HCT116 (cell line): ENCODE measurements around the gene CATSPERD. TPM values are rescaled to one million over a fixed set of nuclear protein-coding genes. Genes with fewer than 3 reads are reported as not detected.

ENCODE experiments used
- ATAC-seq: fragments of 200-7000 bp; cut with Tn5 transposase; 2 replicates; pipeline ENCODE4 v1.9.1; 2020; ENCODE audit warnings: mild to moderate bottlenecking, moderate library complexity
- BruUV-seq: library from RNA; stranded (reverse); fragments of 400-500 nt; replicated peaks from 2 replicates; lab custom pipeline; 2021; lab: Mats Ljungman, UMichigan
- CTCF ChIA-PET: fragments of 300-600 bp; sonication (Branson Sonifier 250); formaldehyde crosslinking; loops from one replicate; lab custom pipeline; 2021; ENCODE audit warnings: antibody characterized with exemption; lab: Charles Lee
- POLR2A ChIA-PET: fragments of 300-600, 350-600 bp; sonication (Branson Sonifier 250); formaldehyde crosslinking; loops from one replicate; lab custom pipeline; 2021; ENCODE audit warnings: antibody characterized with exemption; lab: Charles Lee
- RAD21 ChIA-PET, 2 experiments: fragments of 300-600 bp; sonication (Branson Sonifier 250); formaldehyde crosslinking; loops; one replicate each; lab custom pipeline; 2023; ENCODE audit warnings: low total read pairs in 2 of 2; ENCODE audit not compliant: uncharacterized antibody in 2 of 2, unreplicated experiment in 2 of 2, low non-redundant PET in 1 of 2; lab: Charles Lee
- DNase-seq: peaks from one replicate; pipeline ENCODE4 v3.0.0-alpha.2; 2010; ENCODE audit warnings: low read depth, low spot score
- H2AFZ ChIP-seq: fragments of 200-600 bp; shearing (Covaris generic), sonication (generic); 2 replicates; pipeline ENCODE4 v1.6.1; 2017; ENCODE audit warnings: low read depth, mixed run types, mixed read lengths, antibody characterized with exemption, low read length; ENCODE audit not compliant: poor library complexity, severe bottlenecking
- H3K27ac ChIP-seq: 2 replicates; pipeline ENCODE4 v1.5.1; 2012; ENCODE audit warnings: low read depth, low read length
- H3K27me3 ChIP-seq: fragments of 200-600 bp; sonication (generic); 2 replicates; pipeline ENCODE4 v1.6.1; 2016; ENCODE audit warnings: mixed run types, low read length, mixed read lengths; ENCODE audit not compliant: insufficient read depth
- H3K36me3 ChIP-seq, 2 experiments: fragments of 200-500 bp in 1 of 2; fragments of 200-600 bp in 1 of 2; sonication (Bioruptor generic) in 1 of 2; sonication (generic) in 1 of 2; 2 replicates each; pipeline versions ENCODE4 v1.5.1 to v1.6.1; 2014 to 2016; ENCODE audit warnings: low read length in 2 of 2, inconsistent platforms in 1 of 2, mixed read lengths in 1 of 2, mixed run types in 1 of 2; ENCODE audit not compliant: insufficient read depth in 2 of 2, control insufficient read depth in 1 of 2
- H3K4me1 ChIP-seq, 2 experiments: fragments of 200-600 bp in 1 of 2; sonication (generic) in 1 of 2; 2 replicates each; pipeline versions ENCODE4 v1.5.1 to v1.6.1; 2012 to 2017; ENCODE audit warnings: low read length in 2 of 2, inconsistent platforms in 1 of 2, mild to moderate bottlenecking in 1 of 2, mixed read lengths in 1 of 2, mixed run types in 1 of 2, moderate library complexity in 1 of 2; ENCODE audit not compliant: insufficient read depth in 2 of 2, control insufficient read depth in 1 of 2
- H3K4me2 ChIP-seq: fragments of 200-600 bp; sonication (generic); 2 replicates; pipeline ENCODE4 v1.6.1; 2017; ENCODE audit warnings: mixed run types, low read length, mixed read lengths
- H3K4me3 ChIP-seq, 2 experiments: fragments of 200-600 bp in 1 of 2; sonication (generic) in 1 of 2; replicated peaks in 1 of 2; 2 replicates each; pipeline ENCODE4 v1.5.1; 2011 to 2016; ENCODE audit warnings: low read length in 2 of 2, control low read depth in 1 of 2, low read depth in 1 of 2, mild to moderate bottlenecking in 1 of 2, mixed read lengths in 1 of 2, mixed run types in 1 of 2
- H3K79me2 ChIP-seq: fragments of 200-600 bp; sonication (generic); 2 replicates; pipeline ENCODE4 v1.6.1; 2017; ENCODE audit warnings: mild to moderate bottlenecking, mixed run types, low read length, moderate library complexity, mixed read lengths; ENCODE audit not compliant: insufficient read depth
- H3K9ac ChIP-seq: fragments of 200-600 bp; sonication (generic); 2 replicates; pipeline ENCODE4 v1.6.1; 2016; ENCODE audit warnings: low read length, mixed read lengths
- H3K9me2 ChIP-seq: fragments of 200-600 bp; sonication (generic), shearing (Covaris generic); 2 replicates; pipeline ENCODE4 v1.6.1; 2017; ENCODE audit warnings: mixed run types, mild to moderate bottlenecking, moderate library complexity; ENCODE audit not compliant: insufficient read depth
- H3K9me3 ChIP-seq, 2 experiments: fragments of 200-500 bp in 1 of 2; fragments of 200-600 bp in 1 of 2; sonication (Bioruptor generic) in 1 of 2; sonication (generic) in 1 of 2; 2 replicates each; pipeline ENCODE4 v1.6.1; 2014 to 2017; ENCODE audit warnings: low read length in 2 of 2, mixed read lengths in 2 of 2, inconsistent platforms in 1 of 2, low read depth in 1 of 2, mild to moderate bottlenecking in 1 of 2, mixed run types in 1 of 2, moderate library complexity in 1 of 2; ENCODE audit not compliant: control insufficient read depth in 1 of 2, insufficient read depth in 1 of 2
- H4K20me1 ChIP-seq: fragments of 200-600 bp; sonication (generic), shearing (Covaris generic); 2 replicates; pipeline ENCODE4 v1.6.1; 2017; ENCODE audit warnings: mixed run types, mild to moderate bottlenecking, moderate library complexity; ENCODE audit not compliant: insufficient read depth
- CEBPB ChIP-seq: IDR thresholded peaks from 2 replicates; pipeline ENCODE4 v1.6.1; 2012; ENCODE audit warnings: low read depth
- EZH2 ChIP-seq: fragments of 200-600 bp; sonication (generic); IDR thresholded peaks from 2 replicates; pipeline ENCODE4 v1.6.1; 2017; ENCODE audit warnings: antibody characterized with exemption, mixed run types
- JUND ChIP-seq: IDR thresholded peaks from 2 replicates; pipeline ENCODE4 v1.6.1; 2012
- POLR2A ChIP-seq: IDR thresholded peaks from 2 replicates; pipeline ENCODE4 v1.7.0; 2011; ENCODE audit warnings: borderline replicate concordance; ENCODE audit not compliant: insufficient read depth, insufficient read length; ENCODE audit errors: extremely low read depth
- POLR2AphosphoS5 ChIP-seq: IDR thresholded peaks from 2 replicates; pipeline ENCODE4 v1.6.1; 2011; ENCODE audit warnings: mild to moderate bottlenecking, low read depth, low read length, moderate library complexity
- ZFX ChIP-seq: fragments of 450-650 bp; IDR thresholded peaks from 2 replicates; pipeline ENCODE4 v1.6.1; 2017
- intact Hi-C: fragments of 100-400 bp; cut with micrococcal nuclease; formaldehyde crosslinking; loops from 2 replicates; pipeline ENCODE4 v1.10.0; 2022
- total RNA-seq: library from RNA; stranded (reverse); gene quantifications from one replicate; pipeline ENCODE4 v1.2.1, GENCODE V29; 2021; ENCODE audit not compliant: unreplicated experiment
- TF ChIP-seq, protein P1 (sequence below): IDR thresholded peaks from 2 replicates; pipeline ENCODE4 v1.6.1; 2012; ENCODE audit warnings: low read depth
- TF ChIP-seq, protein P2 (sequence below), 3 experiments: fragments of 200-600 bp in 1 of 3; sonication (generic) in 1 of 3; IDR thresholded peaks in 2 of 3; conservative IDR thresholded peaks in 1 of 3; 2 replicates each; pipeline ENCODE4 v1.5.1; 2012 to 2017; ENCODE audit warnings: low read depth in 2 of 3, low read length in 2 of 3, antibody characterized with exemption in 1 of 3, borderline replicate concordance in 1 of 3, control low read depth in 1 of 3, mild to moderate bottlenecking in 1 of 3, mixed read lengths in 1 of 3, mixed run types in 1 of 3, moderate library complexity in 1 of 3; ENCODE audit not compliant: insufficient read depth in 1 of 3

Gene CATSPERD
- total RNA-seq, 1 experiment from 2014 or later, result not detected

DNA sequence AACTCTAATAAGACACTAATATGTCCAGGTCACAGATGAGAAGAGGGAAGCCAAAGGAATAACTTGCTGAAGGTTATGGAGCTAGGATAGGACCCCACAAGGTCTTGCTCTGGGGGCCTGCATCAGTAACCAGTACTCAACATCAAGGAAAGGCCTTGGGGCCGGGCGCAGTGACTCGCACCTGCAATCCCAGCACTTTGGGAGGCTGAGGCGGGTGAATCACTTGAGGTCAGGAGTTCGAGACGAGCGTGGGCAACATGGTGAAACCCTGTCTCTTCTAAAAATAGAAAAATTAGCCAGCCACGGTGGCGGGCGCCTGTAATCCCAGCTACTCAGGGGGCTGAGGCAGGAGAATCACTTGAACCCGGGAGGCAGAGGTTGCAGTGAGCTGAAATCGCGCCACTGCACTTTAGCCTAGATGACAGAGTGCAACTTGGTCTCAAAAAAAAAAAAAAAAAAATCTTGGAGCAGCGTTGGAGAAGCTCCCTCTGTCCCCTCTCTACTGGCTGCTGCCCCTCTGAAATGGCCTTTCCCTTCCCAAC is 2.3 kb upstream of the CATSPERD start:
- ChIA-PET POLR2A (interaction anchor here (0.8 to 3.1 kb wide), 4 partner anchors 27 to 110 kb away, joined by 3 to 31 read pairs (median 5); partner anchors contain the start of gene RPL36), RAD21 (no interaction called here), CTCF (interaction anchor here (1.5 kb wide), 2 partner anchors 28 to 31 kb away, joined by 6 to 7 read pairs; no protein-coding TSS in a partner anchor)
- H3K9me3 ChIP-seq, result no peaks in the 10 kb centered on the region
- no peak overlapping the region for H2AFZ ChIP-seq
- H3K4me3 ChIP-seq, result peak overlapping the region; percentile 99 to 100
- DNase-seq (no peak), ATAC-seq (no peak)
- peak overlapping the region; percentile 88 for H3K4me2 ChIP-seq
- H3K4me1 ChIP-seq, result peaks cover 10 to 28% of the 10 kb centered on the region in 2 experiments
- H3K27me3 ChIP-seq, result no peaks in the 10 kb centered on the region
- H3K9me2 ChIP-seq, result no peaks in the 10 kb centered on the region
- peaks cover 11 to 20% of the 10 kb centered on the region in 2 experiments; a peak in 3 of 4 replicates for H3K36me3 ChIP-seq
- BruUV-seq, result no TSS peak
- intact Hi-C loops, result no loop called here
- peak overlapping the region; percentile 85 for H3K27ac ChIP-seq
- H3K9ac ChIP-seq, result peak overlapping the region; percentile 99
- H3K79me2 ChIP-seq, result peaks cover 65% of the 10 kb centered on the region
- TF ChIP-seq ZFX (no peak), JUND (no peak)
- H4K20me1 ChIP-seq, result peaks cover 5% of the 10 kb centered on the region; the same call in 1 of the 2 replicates

DNA sequence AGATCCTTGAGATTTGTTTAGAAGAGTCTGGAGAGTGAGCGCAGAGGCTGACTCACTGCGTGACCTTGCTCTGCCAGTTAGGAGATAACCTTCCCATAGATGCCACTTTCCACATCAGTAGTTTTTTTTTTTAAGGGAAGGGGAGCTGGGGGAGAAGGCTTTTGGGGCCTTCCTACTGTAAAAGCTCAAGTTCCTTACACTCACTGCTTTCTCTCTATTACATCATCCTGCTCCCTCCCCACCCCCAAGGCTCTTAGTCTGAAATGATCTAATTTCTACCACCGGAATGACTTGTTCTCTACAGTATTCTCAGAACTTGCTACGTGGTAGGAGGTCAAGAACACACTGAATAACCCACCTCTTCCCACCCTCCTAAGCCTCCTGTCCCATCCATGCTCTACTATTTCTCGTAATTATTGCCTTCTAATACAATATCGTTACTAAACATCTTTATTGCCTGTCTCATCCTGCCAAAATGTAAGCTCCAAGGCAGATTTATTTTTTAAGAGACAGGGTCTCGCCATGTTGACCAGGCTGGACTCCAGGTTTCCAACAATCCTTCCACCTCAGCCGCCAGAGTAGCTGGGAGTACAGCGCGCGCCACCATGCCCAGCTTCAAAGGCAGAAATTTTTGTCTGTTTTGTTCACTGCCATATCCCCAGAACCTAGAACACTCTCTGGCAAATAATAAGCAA is 1.7 kb upstream of the CATSPERD start:
- intact Hi-C loops, result no loop called here
- TF ChIP-seq CEBPB, result peak; percentile 82; the same call in 1 of the 2 replicates
- TF ChIP-seq, protein P1, sequence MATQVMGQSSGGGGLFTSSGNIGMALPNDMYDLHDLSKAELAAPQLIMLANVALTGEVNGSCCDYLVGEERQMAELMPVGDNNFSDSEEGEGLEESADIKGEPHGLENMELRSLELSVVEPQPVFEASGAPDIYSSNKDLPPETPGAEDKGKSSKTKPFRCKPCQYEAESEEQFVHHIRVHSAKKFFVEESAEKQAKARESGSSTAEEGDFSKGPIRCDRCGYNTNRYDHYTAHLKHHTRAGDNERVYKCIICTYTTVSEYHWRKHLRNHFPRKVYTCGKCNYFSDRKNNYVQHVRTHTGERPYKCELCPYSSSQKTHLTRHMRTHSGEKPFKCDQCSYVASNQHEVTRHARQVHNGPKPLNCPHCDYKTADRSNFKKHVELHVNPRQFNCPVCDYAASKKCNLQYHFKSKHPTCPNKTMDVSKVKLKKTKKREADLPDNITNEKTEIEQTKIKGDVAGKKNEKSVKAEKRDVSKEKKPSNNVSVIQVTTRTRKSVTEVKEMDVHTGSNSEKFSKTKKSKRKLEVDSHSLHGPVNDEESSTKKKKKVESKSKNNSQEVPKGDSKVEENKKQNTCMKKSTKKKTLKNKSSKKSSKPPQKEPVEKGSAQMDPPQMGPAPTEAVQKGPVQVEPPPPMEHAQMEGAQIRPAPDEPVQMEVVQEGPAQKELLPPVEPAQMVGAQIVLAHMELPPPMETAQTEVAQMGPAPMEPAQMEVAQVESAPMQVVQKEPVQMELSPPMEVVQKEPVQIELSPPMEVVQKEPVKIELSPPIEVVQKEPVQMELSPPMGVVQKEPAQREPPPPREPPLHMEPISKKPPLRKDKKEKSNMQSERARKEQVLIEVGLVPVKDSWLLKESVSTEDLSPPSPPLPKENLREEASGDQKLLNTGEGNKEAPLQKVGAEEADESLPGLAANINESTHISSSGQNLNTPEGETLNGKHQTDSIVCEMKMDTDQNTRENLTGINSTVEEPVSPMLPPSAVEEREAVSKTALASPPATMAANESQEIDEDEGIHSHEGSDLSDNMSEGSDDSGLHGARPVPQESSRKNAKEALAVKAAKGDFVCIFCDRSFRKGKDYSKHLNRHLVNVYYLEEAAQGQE, result no peak
- TF ChIP-seq, protein P2, sequence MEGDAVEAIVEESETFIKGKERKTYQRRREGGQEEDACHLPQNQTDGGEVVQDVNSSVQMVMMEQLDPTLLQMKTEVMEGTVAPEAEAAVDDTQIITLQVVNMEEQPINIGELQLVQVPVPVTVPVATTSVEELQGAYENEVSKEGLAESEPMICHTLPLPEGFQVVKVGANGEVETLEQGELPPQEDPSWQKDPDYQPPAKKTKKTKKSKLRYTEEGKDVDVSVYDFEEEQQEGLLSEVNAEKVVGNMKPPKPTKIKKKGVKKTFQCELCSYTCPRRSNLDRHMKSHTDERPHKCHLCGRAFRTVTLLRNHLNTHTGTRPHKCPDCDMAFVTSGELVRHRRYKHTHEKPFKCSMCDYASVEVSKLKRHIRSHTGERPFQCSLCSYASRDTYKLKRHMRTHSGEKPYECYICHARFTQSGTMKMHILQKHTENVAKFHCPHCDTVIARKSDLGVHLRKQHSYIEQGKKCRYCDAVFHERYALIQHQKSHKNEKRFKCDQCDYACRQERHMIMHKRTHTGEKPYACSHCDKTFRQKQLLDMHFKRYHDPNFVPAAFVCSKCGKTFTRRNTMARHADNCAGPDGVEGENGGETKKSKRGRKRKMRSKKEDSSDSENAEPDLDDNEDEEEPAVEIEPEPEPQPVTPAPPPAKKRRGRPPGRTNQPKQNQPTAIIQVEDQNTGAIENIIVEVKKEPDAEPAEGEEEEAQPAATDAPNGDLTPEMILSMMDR (IDR thresholded peaks at IDR 0.05 in 2 of 3, conservative IDR thresholded peaks at IDR 0.05 in 1 of 3; ENCODE audit: borderline replicate concordance in 1 of 3, insufficient read depth in 1 of 3, low read depth in 2 of 3, low read length in 2 of 3), result no peak
- peak; percentile 82 for TF ChIP-seq POLR2AphosphoS5
- peak; percentile 33 for TF ChIP-seq POLR2A
- TF ChIP-seq EZH2, result no peak
- CTCF ChIA-PET, result interaction anchor here (1.5 kb wide), 2 partner anchors 29 to 32 kb away, joined by 6 to 7 read pairs; no protein-coding TSS in a partner anchor
- Histone ChIP-seq H3K27me3 (no peaks in the 10 kb centered on the region), H3K4me1 (peaks cover 10 to 28% of the 10 kb centered on the region in 2 experiments), H3K27ac (peak overlapping the region; percentile 85), H3K4me3 (peak overlapping the region; percentile 99 to 100), H3K4me2 (peak overlapping the region; percentile 88), H3K9me3 (no peaks in the 10 kb centered on the region), H3K9ac (peak overlapping the region; percentile 99), H2AFZ (no peak overlapping the region), H4K20me1 (peaks cover 5% of the 10 kb centered on the region; the same call in 1 of the 2 replicates), H3K9me2 (no peaks in the 10 kb centered on the region), H3K36me3 (peaks cover 6 to 14% of the 10 kb centered on the region in 2 experiments; a peak in 2 of 4 replicates), H3K79me2 (peaks cover 60% of the 10 kb centered on the region)
- DNase-seq, result peak; percentile 50
- BruUV-seq, result TSS peak; percentile 99
- ATAC-seq, result no peak
- POLR2A ChIA-PET, result interaction anchor here (0.8 to 3.1 kb wide), 5 partner anchors 27 to 109 kb away, joined by 3 to 31 read pairs (median 5); partner anchors contain the start of gene RPL36
- RAD21 ChIA-PET, result no interaction called here
